Skeletal muscle satellite cell (primary cell): ENCODE results near the gene SLC9A7. TPM values are rescaled to one million over a fixed set of nuclear protein-coding genes. Genes with fewer than 3 reads are reported as not detected.
"Not testable (repeated sequence)": the region's sequence is repeated elsewhere in the genome, so short reads cannot be mapped to it uniquely, and the experiment has no call there.

ENCODE experiments used
- H3K27me3 ChIP-seq: 2 replicates; pipeline ENCODE4 v1.7.0; 2013; ENCODE audit warnings: low read length; ENCODE audit not compliant: control insufficient read depth, insufficient read depth
- H3K36me3 ChIP-seq: 2 replicates; pipeline ENCODE4 v1.7.0; 2013; ENCODE audit warnings: mild to moderate bottlenecking, control low read depth, low read length; ENCODE audit not compliant: insufficient read depth
- H3K4me1 ChIP-seq: 2 replicates; pipeline ENCODE4 v1.7.0; 2013; ENCODE audit warnings: low read length; ENCODE audit not compliant: control insufficient read depth, insufficient read depth
- H3K4me2 ChIP-seq: 2 replicates; pipeline ENCODE4 v1.7.0; 2013; ENCODE audit warnings: mild to moderate bottlenecking, low read length
- H3K4me3 ChIP-seq: 2 replicates; pipeline ENCODE4 v1.7.0; 2013; ENCODE audit warnings: low read length
- H3K9ac ChIP-seq: 2 replicates; pipeline ENCODE4 v1.7.0; 2013; ENCODE audit warnings: mild to moderate bottlenecking, low read depth, low read length, moderate library complexity
- H3K9me3 ChIP-seq: replicated peaks from 2 replicates; pipeline ENCODE4 v1.7.0; 2013; ENCODE audit warnings: mild to moderate bottlenecking, control low read depth, low read length
- total RNA-seq: library from RNA; depleted of rRNA; stranded (reverse); fragments of >200 nt; gene quantifications from 2 replicates; pipeline ENCODE4 v1.2.3, GENCODE V29; 2012; rRNA removed

SLC9A7 gene
- 42.3 and 47.6 TPM in 2 replicates for total RNA-seq

DNA sequence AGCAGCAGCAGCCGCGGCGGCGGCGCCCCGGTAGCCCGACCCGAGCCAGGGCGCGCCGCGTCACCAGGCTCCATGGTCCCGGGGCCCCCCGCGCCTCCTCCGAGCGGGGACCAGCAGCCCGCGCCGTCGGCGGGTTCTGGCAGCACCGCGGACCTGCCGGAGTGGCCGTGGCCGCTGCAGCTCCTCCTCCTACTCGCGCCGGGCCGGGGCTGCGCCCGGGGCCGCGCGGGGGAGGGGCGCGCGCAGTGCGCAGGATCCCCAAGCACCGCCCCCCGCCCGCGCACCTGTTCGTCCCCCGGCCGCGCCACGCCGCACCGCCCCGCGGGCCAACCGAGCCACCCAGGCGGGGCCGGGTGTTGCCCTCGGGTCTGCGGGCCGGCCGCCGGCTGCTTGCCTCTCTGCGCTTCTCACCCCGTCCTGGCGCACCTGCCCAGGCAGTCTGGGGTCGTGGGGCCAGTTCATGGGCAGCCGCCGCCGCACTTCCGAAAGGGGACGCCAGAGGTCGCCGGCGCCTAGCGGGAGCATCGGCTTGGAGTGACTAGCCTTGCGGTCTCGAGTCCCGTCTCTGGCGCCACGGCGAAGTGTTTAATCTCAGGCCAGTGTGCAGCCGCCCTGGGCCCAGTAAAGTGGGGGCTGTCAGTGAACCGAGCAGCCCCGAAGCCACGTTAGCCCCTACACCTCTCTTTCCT is at the start of gene SLC9A7:
Gene SLC9A7 (minus strand): TSS at position 163 of the 689 bp plus-strand sequence. CDS start 89 bp downstream, at position 74.
- H3K4me1 ChIP-seq = peaks cover 8% of the 10 kb centered on the region
- peak within 1 kb of the TSS; percentile 86 for H3K4me2 ChIP-seq
- H3K4me3 ChIP-seq = peak within 1 kb of the TSS; percentile 78
- peak within 1 kb of the TSS; percentile 67 for H3K9ac ChIP-seq
- H3K27me3 ChIP-seq = no peaks in the 10 kb centered on the region
- H3K9me3 ChIP-seq = no peaks in the 10 kb centered on the region
- H3K36me3 ChIP-seq = no peaks in the 10 kb centered on the region

DNA sequence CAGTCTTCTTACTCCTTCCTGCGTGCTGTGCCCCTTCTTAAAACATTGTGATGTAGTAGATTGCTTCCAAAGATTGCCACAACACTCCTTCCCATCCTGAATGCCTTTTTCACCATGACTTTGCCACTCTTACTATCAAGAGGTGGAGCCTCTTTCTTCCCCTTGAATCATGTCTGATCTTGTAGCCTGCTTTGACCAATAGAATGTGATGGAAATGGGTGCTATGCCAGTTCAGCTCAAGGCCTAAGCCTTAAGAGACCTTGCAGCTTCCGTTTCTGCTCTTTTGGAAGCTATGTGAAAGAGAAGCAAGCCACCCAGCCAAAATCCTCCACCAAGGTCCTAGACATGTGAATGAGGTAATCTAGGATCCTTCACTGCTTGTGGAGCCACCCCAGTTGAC is 46.4 kb upstream of the SLC9A7 start:
- Histone ChIP-seq H3K27me3 (no peaks in the 10 kb centered on the region), H3K9ac (no peak overlapping the region), H3K36me3 (no peaks in the 10 kb centered on the region), H3K4me2 (no peak overlapping the region), H3K4me1 (no peaks in the 10 kb centered on the region), H3K4me3 (no peak overlapping the region), H3K9me3 (no peaks in the 10 kb centered on the region)

DNA sequence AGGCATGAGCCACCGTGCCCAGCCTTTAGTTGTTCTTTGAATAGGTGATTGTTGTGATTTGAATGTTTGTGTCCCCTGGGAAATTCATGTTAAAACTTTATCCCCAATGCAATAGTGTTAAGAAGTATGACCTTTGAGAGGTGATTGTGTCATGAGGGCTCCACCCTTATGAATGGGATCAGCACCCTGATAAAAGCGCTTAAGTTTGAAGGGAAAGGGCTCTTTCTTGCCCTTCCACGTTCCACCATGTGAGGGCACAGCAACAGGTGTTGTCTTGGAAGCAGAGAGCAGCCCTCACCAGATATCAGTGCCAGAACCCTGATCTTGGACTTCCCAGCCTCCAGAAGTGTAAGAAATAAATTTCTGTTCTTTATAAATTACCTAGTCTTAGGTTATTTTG is 44.2 kb upstream of the SLC9A7 start:
- H3K36me3 ChIP-seq = no peaks in the 10 kb centered on the region
- no peak overlapping the region for H3K9ac ChIP-seq
- no peaks in the 10 kb centered on the region for H3K4me1 ChIP-seq
- no peak overlapping the region for H3K4me3 ChIP-seq
- H3K4me2 ChIP-seq = no peak overlapping the region
- no peaks in the 10 kb centered on the region for H3K27me3 ChIP-seq
- H3K9me3 ChIP-seq = no peaks in the 10 kb centered on the region

- peaks cover 17% of the 10 kb centered on the region for H3K4me1 ChIP-seq
- H3K4me3 ChIP-seq = no peak overlapping the region
- H3K27me3 ChIP-seq = no peaks in the 10 kb centered on the region
- no peaks in the 10 kb centered on the region for H3K9me3 ChIP-seq
- no peak overlapping the region for H3K4me2 ChIP-seq
- no peaks in the 10 kb centered on the region for H3K36me3 ChIP-seq
- no peak overlapping the region for H3K9ac ChIP-seq
Observed at GRCh38 chrX:46796574-46797191, 37.8 kb upstream of the SLC9A7 start.

DNA sequence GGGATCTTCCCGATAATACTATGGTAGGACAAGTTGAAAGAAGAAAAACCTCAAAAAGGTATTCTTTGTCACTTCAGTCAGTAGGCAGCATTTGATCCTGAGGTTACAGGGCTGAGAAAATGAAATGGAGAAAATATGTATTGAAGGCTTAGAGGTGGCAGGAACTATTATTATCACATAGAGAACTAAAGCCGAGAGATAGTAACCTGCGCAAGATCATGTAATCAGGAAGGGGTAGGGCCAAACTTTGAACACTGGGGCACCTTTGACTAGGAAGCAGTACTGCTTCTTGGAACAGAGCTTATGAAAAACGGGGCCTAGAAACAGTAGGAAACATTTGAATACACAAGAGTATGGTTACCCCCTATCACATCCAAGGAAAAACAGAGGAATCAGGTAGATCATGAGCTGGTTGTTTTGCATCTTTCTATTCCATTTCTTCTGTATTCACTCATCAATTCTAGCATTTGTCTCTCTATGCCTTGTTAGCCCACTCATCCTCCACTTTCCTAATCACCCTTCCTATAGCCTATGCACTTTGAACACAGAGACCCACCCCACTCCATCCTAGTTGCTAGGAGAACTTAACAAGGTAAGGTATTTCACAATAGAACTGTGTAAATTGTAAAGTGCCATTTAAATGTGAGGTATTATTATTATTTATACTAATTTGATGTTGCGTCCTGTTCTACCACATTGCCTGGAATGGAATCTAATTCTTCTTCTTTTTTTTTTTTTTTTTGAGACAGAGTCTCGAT is 34.6 kb upstream of the SLC9A7 start:
- no peaks in the 10 kb centered on the region for H3K27me3 ChIP-seq
- no peak overlapping the region for H3K4me2 ChIP-seq
- H3K9me3 ChIP-seq = no peaks in the 10 kb centered on the region
- no peaks in the 10 kb centered on the region for H3K36me3 ChIP-seq
- no peak overlapping the region for H3K4me3 ChIP-seq
- no peak overlapping the region for H3K9ac ChIP-seq
- H3K4me1 ChIP-seq = peaks cover 24% of the 10 kb centered on the region

- Histone ChIP-seq H3K4me3 (no peak overlapping the region), H3K4me1 (peaks cover 24% of the 10 kb centered on the region), H3K4me2 (peak overlapping the region; percentile 44), H3K9me3 (no peaks in the 10 kb centered on the region), H3K9ac (peak overlapping the region; percentile 22), H3K36me3 (no peaks in the 10 kb centered on the region), H3K27me3 (no peaks in the 10 kb centered on the region)
Observed at GRCh38 chrX:46792810-46793188, 33.9 kb upstream of the SLC9A7 start.

GRCh38 chrX:46791927-46792809 is 33.2 kb upstream of the SLC9A7 start:
- Histone ChIP-seq H3K4me3 (no peak overlapping the region), H3K9ac (peak overlapping the region; percentile 68), H3K27me3 (no peaks in the 10 kb centered on the region), H3K4me2 (peak overlapping the region; percentile 66), H3K4me1 (peaks cover 24% of the 10 kb centered on the region), H3K9me3 (no peaks in the 10 kb centered on the region), H3K36me3 (no peaks in the 10 kb centered on the region)

- Histone ChIP-seq H3K9ac (no peak overlapping the region), H3K4me1 (peaks cover 24% of the 10 kb centered on the region), H3K36me3 (no peaks in the 10 kb centered on the region), H3K27me3 (no peaks in the 10 kb centered on the region), H3K4me3 (no peak overlapping the region), H3K4me2 (no peak overlapping the region), H3K9me3 (no peaks in the 10 kb centered on the region)
Observed at GRCh38 chrX:46788902-46789301, 30.0 kb upstream of the SLC9A7 start.

- H3K4me2 ChIP-seq, H3K9me3 ChIP-seq, H3K9ac ChIP-seq, H3K36me3 ChIP-seq, H3K4me3 ChIP-seq, H3K27me3 ChIP-seq, H3K4me1 ChIP-seq: not testable (repeated sequence)
Observed at GRCh38 chrX:46784437-46784836, 25.5 kb upstream of the SLC9A7 start.

GRCh38 chrX:46782034-46782433 is 23.1 kb upstream of the SLC9A7 start:
- Histone ChIP-seq H3K4me3 (no peak overlapping the region), H3K4me2 (no peak overlapping the region), H3K9ac (no peak overlapping the region), H3K9me3 (no peaks in the 10 kb centered on the region), H3K4me1 (peaks cover 12% of the 10 kb centered on the region), H3K27me3 (no peaks in the 10 kb centered on the region), H3K36me3 (no peaks in the 10 kb centered on the region)
